A673 (cell line): ENCODE data around the gene SIRPB2.

Experiments
- EZH2 ChIP-seq: fragments of 200-600 bp; sonication (generic); IDR thresholded peaks from 2 replicates; pipeline ENCODE4 v1.6.1; 2017; ENCODE audit warnings: borderline replicate concordance, low read depth, mild to moderate bottlenecking, mixed read lengths, antibody characterized with exemption, low read length; ENCODE audit not compliant: poor library complexity, severe bottlenecking
- TF ChIP-seq, protein P1 (sequence below): fragments of 300-800, 200-600 bp; sonication (generic); conservative IDR thresholded peaks from 2 replicates; pipeline ENCODE4 v1.5.1; 2017; ENCODE audit warnings: low read depth, mild to moderate bottlenecking, antibody characterized with exemption, low read length, moderate library complexity, mixed read lengths

- TF ChIP-seq, protein P1, sequence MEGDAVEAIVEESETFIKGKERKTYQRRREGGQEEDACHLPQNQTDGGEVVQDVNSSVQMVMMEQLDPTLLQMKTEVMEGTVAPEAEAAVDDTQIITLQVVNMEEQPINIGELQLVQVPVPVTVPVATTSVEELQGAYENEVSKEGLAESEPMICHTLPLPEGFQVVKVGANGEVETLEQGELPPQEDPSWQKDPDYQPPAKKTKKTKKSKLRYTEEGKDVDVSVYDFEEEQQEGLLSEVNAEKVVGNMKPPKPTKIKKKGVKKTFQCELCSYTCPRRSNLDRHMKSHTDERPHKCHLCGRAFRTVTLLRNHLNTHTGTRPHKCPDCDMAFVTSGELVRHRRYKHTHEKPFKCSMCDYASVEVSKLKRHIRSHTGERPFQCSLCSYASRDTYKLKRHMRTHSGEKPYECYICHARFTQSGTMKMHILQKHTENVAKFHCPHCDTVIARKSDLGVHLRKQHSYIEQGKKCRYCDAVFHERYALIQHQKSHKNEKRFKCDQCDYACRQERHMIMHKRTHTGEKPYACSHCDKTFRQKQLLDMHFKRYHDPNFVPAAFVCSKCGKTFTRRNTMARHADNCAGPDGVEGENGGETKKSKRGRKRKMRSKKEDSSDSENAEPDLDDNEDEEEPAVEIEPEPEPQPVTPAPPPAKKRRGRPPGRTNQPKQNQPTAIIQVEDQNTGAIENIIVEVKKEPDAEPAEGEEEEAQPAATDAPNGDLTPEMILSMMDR = no peak
- TF ChIP-seq EZH2 = no peak
Measured at GRCh38 chr20:1474325-1474724, 16.9 kb downstream of the SIRPB2 start.
